ENCODE results near the gene GAB1. TPM values are rescaled to one million over a fixed set of nuclear protein-coding genes. Genes with fewer than 3 reads are reported as not detected.
A peak's percentile ranks its signal among the peaks of the same experiment; 100 is the strongest.

The GAB1 gene
- total RNA-seq, 2 experiments from 2014 or later: 0.24 to 0.74 TPM

- H3K4me3 Mint-ChIP-seq: peak overlapping the region; percentile 16
- DNase-seq: no peak
- no peaks in the 10 kb centered on the region for H3K27me3 Mint-ChIP-seq
- H3K27ac Mint-ChIP-seq: no peak overlapping the region
- peaks cover 20% of the 10 kb centered on the region for H3K4me1 Mint-ChIP-seq
- H3K9me3 Mint-ChIP-seq: no peaks in the 10 kb centered on the region
- no peaks in the 10 kb centered on the region for H3K36me3 Mint-ChIP-seq
Measured at GRCh38 chr4:143402776-143403552, 66.3 kb downstream of the GAB1 start.

GRCh38 chr4:143403553-143403820, 66.8 kb downstream of the GAB1 start:
- H3K27me3 Mint-ChIP-seq: no peaks in the 10 kb centered on the region
- no peak overlapping the region for H3K27ac Mint-ChIP-seq
- H3K4me3 Mint-ChIP-seq: peak overlapping the region; percentile 16
- H3K9me3 Mint-ChIP-seq: no peaks in the 10 kb centered on the region
- no peak for DNase-seq
- peaks cover 20% of the 10 kb centered on the region for H3K4me1 Mint-ChIP-seq
- no peaks in the 10 kb centered on the region for H3K36me3 Mint-ChIP-seq

- H3K27me3 Mint-ChIP-seq: peaks cover 4% of the 10 kb centered on the region
- H3K9me3 Mint-ChIP-seq: no peaks in the 10 kb centered on the region
- H3K27ac Mint-ChIP-seq: no peak overlapping the region
- DNase-seq: no peak
- H3K4me3 Mint-ChIP-seq: no peak overlapping the region
- H3K36me3 Mint-ChIP-seq: no peaks in the 10 kb centered on the region
- peaks cover 20% of the 10 kb centered on the region for H3K4me1 Mint-ChIP-seq
Measured at GRCh38 chr4:143404555-143404954, 67.9 kb downstream of the GAB1 start.

DNA sequence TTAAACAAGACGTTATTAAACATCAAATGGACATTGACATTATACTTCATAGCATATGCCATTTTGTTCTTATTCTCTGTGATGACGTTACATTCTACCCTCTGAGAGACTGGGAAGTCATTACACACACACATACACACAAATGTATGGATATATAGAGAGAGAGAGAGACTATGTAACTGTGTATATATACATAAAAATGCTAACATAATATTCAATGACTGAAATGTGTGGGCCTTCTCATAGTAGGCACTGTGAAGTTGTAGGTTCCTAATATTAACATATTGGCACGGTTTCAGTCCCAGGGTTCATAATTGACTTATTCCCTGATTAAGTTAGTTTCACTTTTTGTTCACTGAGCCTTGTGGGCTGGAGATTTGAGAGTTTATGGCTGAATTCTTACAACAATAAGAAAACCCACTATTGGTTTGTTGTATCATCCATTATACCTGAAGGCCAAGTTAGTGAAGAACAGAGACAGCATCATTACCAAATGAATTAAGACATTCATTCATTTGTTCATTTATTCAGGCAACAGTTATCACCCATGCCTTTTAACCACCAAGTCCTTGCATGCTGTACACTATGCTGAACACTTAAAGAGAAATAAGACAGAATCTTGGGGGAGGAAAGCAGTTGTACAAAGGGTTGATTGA, 68.5 kb downstream of the GAB1 start:
- H3K27me3 Mint-ChIP-seq: peaks cover 5% of the 10 kb centered on the region
- H3K9me3 Mint-ChIP-seq: no peaks in the 10 kb centered on the region
- no peaks in the 10 kb centered on the region for H3K36me3 Mint-ChIP-seq
- no peak overlapping the region for H3K4me3 Mint-ChIP-seq
- no peak overlapping the region for H3K27ac Mint-ChIP-seq
- H3K4me1 Mint-ChIP-seq: peaks cover 20% of the 10 kb centered on the region
- DNase-seq: no peak

DNA sequence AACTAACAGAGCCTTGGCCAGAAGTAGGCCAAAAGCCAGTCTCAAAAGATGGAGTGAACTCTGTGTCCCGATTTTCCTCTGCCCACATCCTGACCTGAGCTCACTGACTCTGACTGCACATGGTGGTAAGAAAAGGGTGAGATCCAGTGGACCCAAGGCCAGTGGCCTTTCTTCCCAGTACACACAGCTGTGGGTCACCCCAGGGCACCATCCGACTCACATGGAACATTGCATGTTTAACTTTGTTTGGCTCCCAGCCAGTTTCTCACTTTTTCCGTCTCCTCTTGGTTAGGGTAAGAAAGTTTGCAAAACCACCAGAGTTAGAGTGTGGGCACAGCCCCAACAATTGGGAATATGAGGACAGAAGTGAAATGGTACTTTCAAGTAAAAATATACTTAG, 69.8 kb downstream of the GAB1 start:
- Mint-ChIP-seq H3K27ac (no peak overlapping the region), H3K4me3 (no peak overlapping the region), H3K9me3 (no peaks in the 10 kb centered on the region), H3K27me3 (peaks cover 11% of the 10 kb centered on the region), H3K4me1 (peaks cover 20% of the 10 kb centered on the region), H3K36me3 (no peaks in the 10 kb centered on the region)
- peak; percentile 23 for DNase-seq

GRCh38 chr4:143407474-143407873, 70.8 kb downstream of the GAB1 start:
- Mint-ChIP-seq H3K4me3 (no peak overlapping the region), H3K4me1 (peaks cover 20% of the 10 kb centered on the region), H3K36me3 (no peaks in the 10 kb centered on the region), H3K27me3 (peaks cover 14% of the 10 kb centered on the region), H3K9me3 (no peaks in the 10 kb centered on the region), H3K27ac (no peak overlapping the region)
- DNase-seq: no peak

DNA sequence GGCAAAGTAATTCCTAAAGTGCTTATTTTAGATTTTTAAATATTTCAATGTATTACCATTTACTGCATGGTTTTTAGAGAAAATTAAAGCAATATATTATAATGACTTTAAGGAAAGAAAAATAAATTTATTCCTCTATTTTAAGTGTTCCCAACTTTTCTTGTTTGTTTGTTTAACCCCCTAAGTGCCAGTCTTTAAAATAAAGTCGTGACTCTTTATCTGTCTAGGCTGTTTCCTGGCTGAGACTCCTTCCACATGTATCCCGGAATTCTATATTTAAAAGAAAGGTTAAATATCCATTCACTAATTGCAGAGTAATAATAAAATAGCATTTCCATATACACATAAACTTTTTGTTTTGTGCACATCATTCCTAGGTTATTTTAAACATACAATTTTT, 71.2 kb downstream of the GAB1 start:
- no peak for DNase-seq
- Mint-ChIP-seq H3K9me3 (no peaks in the 10 kb centered on the region), H3K4me1 (peaks cover 19% of the 10 kb centered on the region), H3K36me3 (no peaks in the 10 kb centered on the region), H3K27ac (no peak overlapping the region), H3K27me3 (peaks cover 14% of the 10 kb centered on the region), H3K4me3 (no peak overlapping the region)

- no peak for DNase-seq
- Mint-ChIP-seq H3K27me3 (peaks cover 14% of the 10 kb centered on the region), H3K4me1 (peaks cover 10% of the 10 kb centered on the region), H3K9me3 (no peaks in the 10 kb centered on the region), H3K27ac (no peak overlapping the region), H3K4me3 (no peak overlapping the region), H3K36me3 (no peaks in the 10 kb centered on the region)
Measured at GRCh38 chr4:143410015-143410414, 73.3 kb downstream of the GAB1 start.

- Mint-ChIP-seq H3K27ac (no peak overlapping the region), H3K9me3 (no peaks in the 10 kb centered on the region)
Measured at GRCh38 chr4:143411527-143412419, 75.1 kb downstream of the GAB1 start.

GRCh38 chr4:143412420-143412758, 75.7 kb downstream of the GAB1 start:
- DNase-seq: no peak
- H3K4me1 Mint-ChIP-seq: no peaks in the 10 kb centered on the region
- H3K9me3 Mint-ChIP-seq: no peaks in the 10 kb centered on the region
- peaks cover 14% of the 10 kb centered on the region for H3K27me3 Mint-ChIP-seq
- no peak overlapping the region for H3K27ac Mint-ChIP-seq
- no peaks in the 10 kb centered on the region for H3K36me3 Mint-ChIP-seq
- H3K4me3 Mint-ChIP-seq: no peak overlapping the region

More at GRCh38 chr4:143411527-143412419, 75.1 kb downstream of the GAB1 start:
- Mint-ChIP-seq H3K4me1 (peaks cover 1% of the 10 kb centered on the region), H3K36me3 (no peaks in the 10 kb centered on the region), H3K27me3 (peaks cover 14% of the 10 kb centered on the region), H3K4me3 (no peak overlapping the region)
- DNase-seq: no peak

DNA sequence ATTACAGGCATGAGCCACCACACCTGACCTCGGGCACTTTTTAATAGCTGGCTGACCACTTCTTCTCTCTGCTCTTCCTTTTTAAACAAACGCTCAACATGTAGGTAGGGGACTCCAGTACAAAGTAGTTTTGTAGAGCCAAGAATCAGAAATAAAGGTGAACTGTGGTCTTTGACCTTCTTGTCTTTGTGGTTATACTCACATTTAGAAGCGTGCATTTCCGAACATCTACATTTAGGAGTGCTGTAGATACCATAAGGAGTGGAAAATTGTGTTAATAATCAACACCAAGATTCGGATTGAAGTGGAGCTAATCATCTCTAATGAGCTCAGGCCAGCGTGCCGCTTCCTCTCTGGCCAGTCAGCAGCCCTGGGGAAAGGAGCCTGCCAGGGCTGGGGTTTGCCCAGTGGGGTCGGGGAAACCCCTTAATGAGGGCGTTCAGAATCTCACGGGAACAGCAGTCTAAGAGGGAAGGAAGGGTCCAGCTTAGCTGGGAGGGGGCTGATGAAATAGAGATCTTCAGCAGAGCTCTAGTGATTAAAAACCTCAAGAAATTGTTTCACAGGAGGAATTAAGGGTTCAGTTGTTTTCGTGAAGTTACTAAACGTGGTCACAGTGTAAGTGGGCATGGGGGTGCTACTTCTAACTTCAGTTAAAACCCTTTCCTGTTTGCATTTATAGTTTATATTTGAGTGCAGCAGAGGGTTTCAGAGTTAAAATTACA, 81.2 kb downstream of the GAB1 start:
- Mint-ChIP-seq H3K4me3 (no peak overlapping the region), H3K36me3 (no peaks in the 10 kb centered on the region), H3K27me3 (peaks cover 3% of the 10 kb centered on the region), H3K27ac (peak overlapping the region; percentile 7), H3K9me3 (no peaks in the 10 kb centered on the region), H3K4me1 (no peaks in the 10 kb centered on the region)
- no peak for DNase-seq

- no peak for DNase-seq
- Mint-ChIP-seq H3K9me3 (no peaks in the 10 kb centered on the region), H3K36me3 (no peaks in the 10 kb centered on the region), H3K4me3 (no peak overlapping the region), H3K27me3 (peaks cover 3% of the 10 kb centered on the region), H3K4me1 (no peaks in the 10 kb centered on the region), H3K27ac (no peak overlapping the region)
Measured at GRCh38 chr4:143420227-143420626, 83.6 kb downstream of the GAB1 start.

GRCh38 chr4:143421609-143422008, 84.9 kb downstream of the GAB1 start:
- H3K27me3 Mint-ChIP-seq: peaks cover 3% of the 10 kb centered on the region
- DNase-seq: no peak
- H3K4me3 Mint-ChIP-seq: no peak overlapping the region
- H3K27ac Mint-ChIP-seq: no peak overlapping the region
- H3K4me1 Mint-ChIP-seq: no peaks in the 10 kb centered on the region
- no peaks in the 10 kb centered on the region for H3K9me3 Mint-ChIP-seq
- no peaks in the 10 kb centered on the region for H3K36me3 Mint-ChIP-seq

DNA sequence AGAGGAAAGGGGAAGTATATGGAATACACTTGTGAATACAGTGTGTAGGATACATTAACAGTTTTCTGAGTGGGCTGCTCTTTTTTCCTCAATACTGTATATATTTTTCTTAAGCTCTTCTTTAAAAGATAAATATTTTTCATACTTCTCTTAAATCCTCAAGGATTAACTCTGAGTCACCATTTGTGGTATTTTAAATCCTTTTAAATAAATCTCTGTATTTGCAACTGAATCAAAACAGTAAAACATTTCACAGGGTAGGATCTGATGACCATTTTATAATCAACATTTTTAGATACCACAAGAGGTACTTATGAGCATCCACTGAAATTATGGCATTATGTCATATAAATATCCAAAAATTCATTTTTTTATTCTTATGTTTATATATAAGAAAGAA, 87.6 kb downstream of the GAB1 start:
- Mint-ChIP-seq H3K27me3 (peaks cover 3% of the 10 kb centered on the region), H3K27ac (no peak overlapping the region), H3K4me1 (no peaks in the 10 kb centered on the region), H3K36me3 (no peaks in the 10 kb centered on the region), H3K4me3 (no peak overlapping the region), H3K9me3 (no peaks in the 10 kb centered on the region)
- no peak for DNase-seq
